ENCODE results near the gene KLHDC3.

KLHDC3 gene, protein sequence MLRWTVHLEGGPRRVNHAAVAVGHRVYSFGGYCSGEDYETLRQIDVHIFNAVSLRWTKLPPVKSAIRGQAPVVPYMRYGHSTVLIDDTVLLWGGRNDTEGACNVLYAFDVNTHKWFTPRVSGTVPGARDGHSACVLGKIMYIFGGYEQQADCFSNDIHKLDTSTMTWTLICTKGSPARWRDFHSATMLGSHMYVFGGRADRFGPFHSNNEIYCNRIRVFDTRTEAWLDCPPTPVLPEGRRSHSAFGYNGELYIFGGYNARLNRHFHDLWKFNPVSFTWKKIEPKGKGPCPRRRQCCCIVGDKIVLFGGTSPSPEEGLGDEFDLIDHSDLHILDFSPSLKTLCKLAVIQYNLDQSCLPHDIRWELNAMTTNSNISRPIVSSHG

DNA sequence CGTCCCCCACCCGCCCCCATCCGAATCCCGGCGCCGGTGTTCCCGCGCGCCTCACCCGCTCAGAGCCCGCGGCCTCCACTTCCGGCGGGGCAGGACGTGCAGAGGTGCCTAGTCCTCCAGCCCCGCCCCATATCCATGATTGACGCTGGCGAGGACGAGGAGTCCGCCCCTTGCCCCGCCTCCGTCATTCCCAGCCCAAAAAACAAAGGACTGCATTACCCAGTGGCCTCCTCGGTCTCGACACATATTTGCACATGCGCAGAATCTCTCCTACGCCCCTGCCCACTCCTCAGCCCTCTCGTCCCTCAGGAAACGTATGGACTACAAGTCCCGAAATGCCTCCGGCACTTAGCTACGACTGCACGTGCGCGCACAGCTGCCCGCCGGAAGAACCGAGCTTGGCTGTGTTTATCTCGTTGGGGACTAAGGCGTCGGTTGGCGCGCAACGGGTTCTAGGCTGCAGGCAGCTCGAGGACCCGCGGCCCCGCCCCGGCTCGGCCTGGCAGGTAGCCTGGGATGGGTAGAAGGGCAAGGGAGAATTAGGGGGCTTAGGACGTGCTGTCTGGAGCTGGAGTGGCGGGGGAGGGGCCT is at the start of gene KLHDC3, which contains the start of gene MEA1:
Gene KLHDC3, plus strand, starts transcription at position 407 of the 591 bp plus-strand sequence. CDS start 2,944 bp downstream, outside the sequence.
Gene MEA1, minus strand, starts transcription at position 104 of the 591 bp plus-strand sequence. CDS start 133 bp downstream, outside the sequence.
- peak; percentile 99 to 100 for DNase-seq

DNA sequence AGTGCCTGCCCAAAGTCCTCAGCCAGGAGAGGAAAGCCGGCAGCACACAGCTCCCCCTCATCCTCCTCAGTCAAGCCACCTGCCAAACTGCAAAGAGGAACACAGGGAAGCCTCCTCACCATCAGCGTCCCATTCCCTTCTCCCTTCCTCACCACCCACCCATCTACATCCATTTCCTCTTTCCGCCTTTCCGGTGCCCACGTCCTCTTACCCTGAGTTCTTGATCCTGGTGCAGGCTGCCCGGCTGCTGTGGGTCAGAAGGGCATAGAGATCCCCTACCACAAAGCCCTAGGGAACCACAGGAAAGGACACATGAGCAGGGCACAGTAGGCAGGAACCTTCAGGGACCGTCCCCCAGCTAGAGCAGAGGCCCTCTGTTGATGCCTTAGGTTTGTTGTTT is 47.5 kb upstream of the KLHDC3 start:
- peak; percentile 26 to 50 for DNase-seq

DNA sequence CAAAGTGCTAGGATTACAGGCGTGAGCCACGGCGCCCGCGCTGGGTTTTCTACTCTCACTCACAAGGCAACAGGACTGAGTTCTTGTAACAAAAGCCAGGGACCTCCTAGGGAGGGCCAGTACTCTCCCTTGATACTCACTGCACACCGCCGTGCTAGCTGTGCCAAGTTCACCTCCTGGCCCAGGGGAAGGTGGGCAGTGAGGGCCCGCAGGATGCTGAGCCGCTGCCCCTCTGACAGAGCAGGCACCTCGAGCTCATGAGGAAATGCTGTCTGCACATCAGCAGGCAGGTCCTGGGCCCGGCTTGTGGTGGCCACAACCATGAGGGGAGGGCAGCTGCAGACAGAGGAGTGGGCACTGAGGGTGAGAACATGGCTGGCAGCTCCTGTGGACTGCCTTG is 46.8 kb upstream of the KLHDC3 start:
- no peak for DNase-seq

DNA sequence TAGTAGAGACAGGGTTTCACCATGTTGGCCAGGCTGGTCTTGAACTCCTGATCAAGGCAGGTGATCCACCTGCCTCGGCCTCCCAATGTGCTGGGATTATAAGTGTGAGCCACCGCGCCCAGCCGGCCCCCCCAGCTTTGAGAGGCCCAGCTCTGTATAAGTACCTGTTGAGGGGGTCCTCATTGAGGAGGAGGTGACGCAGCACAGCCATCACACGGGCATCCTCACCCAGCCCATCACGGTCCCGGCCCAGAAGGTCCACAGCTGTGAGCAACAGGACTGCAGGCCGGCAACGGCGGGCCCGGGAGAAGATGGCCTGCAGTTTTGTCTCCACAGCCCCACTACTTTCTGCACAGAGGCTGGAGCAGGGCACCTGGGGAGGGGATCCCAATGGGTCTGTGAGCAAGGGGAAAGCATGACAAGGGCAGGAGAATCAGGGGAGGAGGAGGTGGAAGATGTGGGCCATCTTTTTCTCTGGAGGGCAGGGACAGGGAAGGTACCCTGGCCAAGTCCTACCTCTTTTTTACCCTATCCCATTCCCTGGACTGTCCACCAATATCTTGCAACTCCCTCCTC is 45.8 kb upstream of the KLHDC3 start:
- no peak for DNase-seq

DNA sequence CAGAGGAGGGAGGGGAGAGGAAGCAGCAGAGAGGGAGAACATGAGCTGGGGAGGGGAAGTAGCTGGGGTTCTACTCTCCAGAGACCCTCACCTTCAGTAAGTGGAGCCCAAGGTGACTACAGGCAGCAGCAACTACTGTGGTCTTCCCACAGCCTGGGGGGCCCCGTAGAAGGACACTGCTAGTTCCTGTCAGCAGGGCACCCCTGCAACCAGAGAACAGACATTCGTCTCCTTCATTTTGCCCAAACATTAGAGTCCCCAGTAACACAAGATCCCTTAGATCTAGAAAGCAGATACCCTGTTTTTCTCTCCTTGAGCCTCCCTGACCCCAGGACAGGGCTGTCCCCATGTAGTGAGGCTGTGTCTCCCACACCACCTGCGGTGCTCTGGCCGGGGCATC is 45.3 kb upstream of the KLHDC3 start:
- DNase-seq, result no peak

DNA sequence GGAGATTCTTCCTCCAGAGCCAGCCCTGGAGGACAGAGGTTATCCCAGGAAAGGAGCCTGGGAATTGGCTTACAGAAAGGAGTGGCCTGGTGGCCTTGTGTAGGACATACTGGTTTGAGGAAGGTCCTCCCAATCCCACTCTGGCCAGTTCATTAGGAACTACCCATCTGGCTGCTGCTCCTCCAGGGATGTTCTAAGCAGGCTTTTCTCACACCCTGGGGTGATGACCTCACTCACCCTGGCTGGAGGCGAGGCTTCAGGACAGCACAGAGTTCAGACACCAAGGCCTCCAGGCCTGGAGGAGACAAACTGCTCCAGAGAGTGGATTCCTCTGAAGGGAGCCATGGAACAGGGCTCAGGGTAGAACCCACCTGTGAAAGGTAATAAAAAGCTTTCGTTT is 44.6 kb upstream of the KLHDC3 start:
- peak in 1 of 2 donors; percentile 17 for DNase-seq

DNA sequence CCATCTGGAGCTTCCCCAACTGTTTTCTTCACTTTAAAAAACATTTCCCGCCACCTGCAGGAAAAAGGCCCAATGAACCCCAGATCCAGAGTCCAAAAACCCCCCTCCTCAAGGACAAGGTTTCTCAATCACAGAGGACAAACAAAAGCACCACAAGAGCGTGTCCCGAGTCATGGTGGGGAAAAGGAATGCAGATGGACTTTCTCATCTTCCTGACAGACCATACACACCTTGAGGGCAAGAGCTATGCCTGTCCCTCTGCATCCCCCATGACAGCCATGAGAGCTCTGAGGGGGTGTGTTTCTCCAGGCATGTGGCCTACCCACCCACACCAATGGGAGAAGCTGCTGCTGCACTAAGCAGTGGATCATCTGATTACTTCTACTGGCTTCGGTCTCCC is 44.1 kb upstream of the KLHDC3 start:
- no peak for DNase-seq

DNA sequence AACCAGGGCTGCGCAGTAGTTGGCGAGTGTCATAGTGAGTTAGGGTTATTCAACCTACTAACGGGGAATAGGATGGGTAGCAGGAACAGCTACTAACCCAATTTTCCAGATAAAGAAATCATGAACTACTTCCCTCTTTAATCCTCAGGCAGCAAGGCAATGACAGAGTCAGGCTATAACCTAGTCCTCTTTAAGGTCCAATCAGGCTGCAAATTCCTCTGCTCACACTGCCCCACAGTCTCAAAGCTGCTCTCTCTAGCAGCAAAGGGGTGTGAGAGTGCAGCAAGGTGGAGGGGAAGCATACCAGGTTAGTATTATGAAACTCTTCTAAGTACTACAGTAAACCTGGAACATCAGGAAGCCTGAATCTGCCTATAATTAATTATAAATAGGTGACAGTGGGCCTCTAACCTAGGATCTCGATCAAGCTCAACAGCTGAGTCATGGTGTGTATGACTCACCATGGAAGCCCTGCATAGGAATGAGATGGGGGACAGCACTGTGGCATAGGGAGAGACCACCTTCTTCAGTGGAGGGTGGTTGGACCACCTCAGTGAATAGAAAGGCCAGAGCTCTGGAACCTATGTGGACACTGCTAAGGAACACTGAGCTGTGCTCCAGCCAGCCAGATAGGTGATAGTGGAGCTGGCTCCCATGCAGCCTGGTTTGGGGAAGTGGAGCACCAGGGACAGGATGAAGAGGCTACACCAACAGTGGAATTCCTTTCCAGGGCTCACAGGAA is 43.0 kb upstream of the KLHDC3 start:
- DNase-seq, result peak in 1 of 2 donors; percentile 17

DNA sequence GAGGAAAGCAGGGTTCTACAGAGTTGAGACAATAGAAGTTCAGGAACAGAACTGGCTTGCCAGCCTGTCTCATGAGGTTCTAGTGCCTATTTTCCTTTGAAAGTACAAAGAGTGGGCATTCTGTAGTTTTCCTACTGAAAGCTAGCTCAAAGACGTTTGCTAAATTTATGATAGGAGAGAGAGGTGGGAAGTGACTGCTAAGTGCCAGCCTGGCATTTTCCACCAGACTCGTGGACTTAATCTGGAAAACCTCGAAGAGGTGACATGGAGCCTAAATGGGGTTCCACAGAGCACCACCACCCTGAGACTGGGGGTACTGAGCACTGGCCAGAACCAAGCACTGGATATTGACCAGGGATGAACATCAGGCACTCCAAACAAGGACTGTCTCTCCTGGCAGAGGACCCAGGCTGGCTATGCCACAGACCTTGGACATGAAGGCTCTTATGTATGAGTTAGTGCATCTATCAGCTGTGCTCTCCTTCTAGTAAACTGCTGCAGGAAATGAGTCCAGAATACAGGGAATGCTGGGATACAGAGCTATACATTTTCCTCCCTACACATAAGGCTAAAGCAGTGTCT is 42.2 kb upstream of the KLHDC3 start:
- DNase-seq, result no peak

DNA sequence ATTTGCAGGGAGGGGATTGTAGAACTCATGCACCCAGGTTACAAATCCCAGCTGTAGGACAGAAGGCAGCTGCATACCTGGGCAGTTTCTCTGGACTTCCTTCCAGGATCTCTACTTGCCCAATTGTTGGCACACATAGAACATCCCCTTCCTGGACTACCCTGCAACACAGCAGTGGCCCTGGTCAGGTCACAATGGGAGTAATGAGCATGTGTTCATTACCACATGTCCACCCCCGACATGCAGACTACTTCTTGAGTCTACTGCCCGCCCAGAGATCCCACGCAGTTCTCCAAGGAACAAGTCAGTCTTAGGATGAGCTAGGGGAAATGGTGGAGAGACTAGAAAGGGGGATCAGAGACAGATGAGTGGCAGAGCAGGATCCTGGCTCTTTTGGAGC is 40.1 kb upstream of the KLHDC3 start:
- DNase-seq, result peak; percentile 52 to 92

DNA sequence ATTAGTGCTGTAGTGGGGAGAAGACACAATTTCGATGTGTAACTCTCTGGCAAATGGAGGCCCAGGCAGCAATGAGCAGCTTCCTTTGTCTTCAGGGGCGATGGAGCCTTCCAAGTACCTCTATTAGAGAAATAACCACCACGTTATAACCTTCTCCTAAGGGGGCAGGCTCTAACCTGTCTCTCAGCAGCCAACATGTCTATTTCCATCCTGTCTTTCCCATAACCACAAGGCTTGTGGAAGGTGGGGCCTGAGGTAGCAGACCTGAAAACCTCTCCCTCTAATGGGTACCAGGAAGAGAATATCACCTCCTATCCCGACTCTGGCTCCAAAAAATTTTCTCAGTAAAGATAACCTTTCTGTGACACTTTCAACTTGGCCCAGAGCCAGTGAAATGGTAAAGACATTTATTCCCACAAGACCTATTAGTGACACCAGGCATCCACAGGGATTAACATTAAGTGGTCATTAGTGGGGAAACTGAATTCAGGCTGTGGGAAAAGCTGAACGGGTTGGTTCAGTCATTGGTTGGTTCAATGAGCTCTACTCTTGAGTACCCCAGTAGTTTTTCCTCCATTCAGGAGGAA is 39.0 kb upstream of the KLHDC3 start:
- DNase-seq, result no peak

DNA sequence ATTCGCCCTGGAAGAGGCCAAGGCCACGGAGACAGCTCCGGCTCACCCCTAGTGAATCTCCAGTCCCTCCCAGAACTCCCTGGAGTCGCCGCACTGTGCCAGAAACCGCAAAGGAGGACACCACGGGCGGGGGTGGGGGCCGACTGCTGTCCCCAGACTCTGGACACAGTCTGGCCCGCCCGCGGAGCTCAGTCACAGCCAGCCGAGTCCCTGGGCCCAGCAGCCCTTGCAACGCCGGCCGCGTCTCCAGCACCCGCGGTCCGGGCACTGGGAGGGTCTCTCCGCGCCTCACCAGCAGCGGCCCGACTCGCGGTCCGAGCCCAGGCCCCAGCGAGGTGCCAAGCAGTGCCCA is 35.6 kb upstream of the KLHDC3 start:
- DNase-seq, result peak; percentile 37 to 40

DNA sequence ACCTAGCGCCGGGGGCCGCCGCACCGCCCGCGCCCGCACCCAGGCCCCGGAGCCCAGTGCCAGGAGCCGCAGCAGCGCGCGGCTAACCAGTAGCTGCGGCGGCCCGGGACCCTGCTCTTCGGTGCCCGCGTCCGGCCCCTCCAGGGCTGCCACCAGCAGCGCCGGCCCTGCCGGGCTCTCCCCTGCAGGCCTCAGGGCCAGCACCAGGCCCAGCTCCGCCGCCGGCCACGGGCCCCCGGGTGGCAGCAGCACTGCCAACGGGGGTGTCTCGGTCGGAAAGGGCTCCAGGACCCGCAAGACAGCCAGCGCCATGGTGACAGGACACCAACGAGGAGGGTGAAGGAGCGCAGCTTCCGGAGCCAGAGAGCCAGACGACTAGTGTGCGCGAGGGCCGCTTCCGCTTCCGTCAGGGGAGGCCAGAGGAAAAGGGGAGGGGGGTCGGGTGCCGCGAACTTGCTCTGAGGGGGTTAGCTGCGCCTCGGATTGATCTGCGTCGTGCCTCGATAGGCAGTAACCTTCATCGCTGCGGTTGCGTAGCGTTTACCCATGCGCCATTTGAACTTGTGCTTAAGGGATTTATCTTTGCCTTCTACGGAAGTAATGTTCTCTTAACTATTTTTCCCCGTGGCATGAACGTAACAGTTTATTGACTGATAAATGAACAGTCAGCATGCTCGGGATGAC is 35.1 kb upstream of the KLHDC3 start, which contains the start of gene PEX6:
Gene PEX6, minus strand, starts transcription at position 343 of the 684 bp plus-strand sequence. Its CDS starts 31 bp downstream, at position 312.
- DNase-seq, result peak; percentile 74 to 82

DNA sequence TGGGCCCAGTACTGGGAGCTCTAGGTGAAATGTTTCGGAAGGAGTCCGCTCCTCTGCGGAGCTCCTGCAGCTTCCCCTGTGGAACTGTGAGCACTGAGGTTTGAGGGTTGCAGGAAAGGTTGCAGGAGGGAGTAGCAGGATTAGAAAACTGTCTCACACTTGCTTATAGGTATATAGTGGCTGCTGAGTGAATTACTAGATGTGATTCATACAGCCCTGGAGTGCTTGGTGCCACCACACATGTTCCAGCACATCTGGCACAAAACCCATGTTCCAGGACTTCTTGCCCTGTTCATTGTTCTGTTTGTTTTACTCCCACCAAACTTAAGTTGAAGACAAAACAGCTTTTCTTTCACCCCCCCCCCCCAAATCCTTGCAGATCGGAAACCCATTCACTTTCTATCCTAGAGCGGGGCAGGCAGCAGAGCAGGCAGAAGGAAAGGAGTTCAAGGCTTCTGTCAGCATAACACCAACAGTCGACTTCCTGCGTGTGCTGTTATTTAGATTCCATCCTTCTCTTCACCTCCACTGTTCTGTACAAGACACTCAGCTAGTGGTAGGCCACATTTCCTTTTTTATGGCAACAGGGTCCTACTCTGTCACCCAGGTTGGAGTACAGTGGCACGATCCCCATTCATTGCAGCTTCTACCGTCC is 34.4 kb upstream of the KLHDC3 start:
- DNase-seq, result no peak

DNA sequence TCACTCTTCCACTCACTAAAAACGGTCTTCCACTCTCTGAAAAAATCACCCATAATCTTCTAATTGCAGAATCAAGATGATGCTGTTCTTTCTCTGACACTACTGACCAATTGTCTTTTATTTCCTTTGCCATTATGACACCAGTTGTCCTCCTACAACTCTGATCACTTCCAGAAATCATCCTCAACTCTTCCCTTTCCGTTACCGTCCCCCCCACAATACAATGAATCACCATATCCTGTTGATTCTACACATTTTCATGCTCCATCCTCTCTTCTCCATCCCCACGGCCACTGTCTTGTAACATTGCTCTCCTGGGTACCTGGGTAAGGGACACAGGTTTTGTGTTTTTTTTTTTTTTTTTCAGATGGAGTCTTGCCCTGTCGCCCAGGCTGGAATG is 32.2 kb upstream of the KLHDC3 start:
- DNase-seq, result no peak

DNA sequence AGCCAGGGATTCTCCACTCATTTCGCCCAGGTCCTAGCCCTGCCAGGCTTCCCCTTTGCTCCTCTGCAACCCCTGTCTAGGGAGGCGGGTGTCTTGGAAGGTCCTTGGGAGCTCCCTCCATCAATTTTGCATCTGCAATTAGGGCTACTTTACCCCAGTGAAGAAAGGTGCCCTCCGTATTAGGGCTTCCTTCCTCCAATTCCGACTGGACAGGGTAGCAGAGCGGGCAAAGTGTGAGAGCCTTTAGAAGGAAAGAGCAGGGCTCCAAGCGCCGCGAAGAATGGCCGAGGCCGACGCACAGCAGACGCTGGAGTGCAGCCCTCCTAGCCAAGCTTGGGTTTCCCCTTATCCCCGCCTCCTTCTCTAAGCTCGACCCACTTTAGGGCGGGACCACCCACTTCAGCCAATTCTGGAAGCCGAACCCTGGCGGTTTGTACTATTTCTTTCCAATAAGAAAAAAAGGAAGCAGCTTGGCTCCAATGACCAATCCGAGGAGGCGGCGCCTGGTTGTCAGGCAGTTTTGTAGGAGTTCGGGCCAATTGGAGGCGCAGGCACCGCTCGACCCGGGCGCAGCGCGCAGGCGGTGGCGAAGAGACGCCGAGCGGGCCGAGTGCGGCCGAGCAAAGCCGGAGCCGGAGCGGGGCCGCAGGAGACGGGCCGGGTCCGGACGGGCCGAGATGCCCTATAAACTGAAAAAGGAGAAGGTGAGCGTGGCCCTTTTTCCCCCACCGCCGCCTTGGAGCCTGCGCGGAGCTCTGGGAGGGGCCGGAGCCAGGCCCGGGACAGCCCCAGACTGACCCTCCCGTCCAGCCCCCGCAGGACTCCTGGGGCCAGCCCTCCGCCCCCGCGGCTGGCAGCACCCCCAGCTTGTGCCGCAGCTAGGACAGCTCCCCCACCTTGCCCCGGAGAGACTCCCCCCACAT is 29.8 kb upstream of the KLHDC3 start, which contains the start of gene PPP2R5D:
Gene PPP2R5D, plus strand, starts transcription at position 570 of the 923 bp plus-strand sequence. Its CDS starts 108 bp downstream, at position 678.
- DNase-seq, result peak; percentile 98 to 99

DNA sequence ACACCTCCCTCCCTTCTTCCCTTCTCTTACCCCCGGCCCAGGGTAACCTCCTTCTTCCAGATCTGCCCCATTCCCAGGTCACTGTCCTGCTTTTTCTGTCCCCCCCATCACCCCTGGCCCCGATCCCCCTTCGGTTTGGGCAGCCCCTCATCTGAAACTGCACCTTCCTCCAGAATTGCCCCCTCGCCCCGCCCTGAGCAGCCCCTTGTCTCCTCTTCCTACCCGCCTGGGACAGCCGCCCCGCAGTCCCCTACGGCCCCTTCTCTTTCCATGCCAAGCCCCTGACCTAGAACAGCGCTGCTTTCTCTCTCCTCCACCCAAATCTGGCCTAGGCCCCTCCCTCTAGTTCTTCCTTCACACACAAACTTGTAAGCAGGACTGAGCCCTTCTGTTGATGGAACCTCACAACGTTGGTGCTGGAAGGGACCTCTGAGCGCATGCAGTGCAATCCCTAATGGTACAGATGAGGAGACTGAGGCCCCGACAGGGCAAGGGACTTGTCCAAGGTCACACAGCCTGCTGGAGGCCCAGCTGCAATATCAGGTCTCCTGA is 29.0 kb upstream of the KLHDC3 start:
- DNase-seq, result no peak

DNA sequence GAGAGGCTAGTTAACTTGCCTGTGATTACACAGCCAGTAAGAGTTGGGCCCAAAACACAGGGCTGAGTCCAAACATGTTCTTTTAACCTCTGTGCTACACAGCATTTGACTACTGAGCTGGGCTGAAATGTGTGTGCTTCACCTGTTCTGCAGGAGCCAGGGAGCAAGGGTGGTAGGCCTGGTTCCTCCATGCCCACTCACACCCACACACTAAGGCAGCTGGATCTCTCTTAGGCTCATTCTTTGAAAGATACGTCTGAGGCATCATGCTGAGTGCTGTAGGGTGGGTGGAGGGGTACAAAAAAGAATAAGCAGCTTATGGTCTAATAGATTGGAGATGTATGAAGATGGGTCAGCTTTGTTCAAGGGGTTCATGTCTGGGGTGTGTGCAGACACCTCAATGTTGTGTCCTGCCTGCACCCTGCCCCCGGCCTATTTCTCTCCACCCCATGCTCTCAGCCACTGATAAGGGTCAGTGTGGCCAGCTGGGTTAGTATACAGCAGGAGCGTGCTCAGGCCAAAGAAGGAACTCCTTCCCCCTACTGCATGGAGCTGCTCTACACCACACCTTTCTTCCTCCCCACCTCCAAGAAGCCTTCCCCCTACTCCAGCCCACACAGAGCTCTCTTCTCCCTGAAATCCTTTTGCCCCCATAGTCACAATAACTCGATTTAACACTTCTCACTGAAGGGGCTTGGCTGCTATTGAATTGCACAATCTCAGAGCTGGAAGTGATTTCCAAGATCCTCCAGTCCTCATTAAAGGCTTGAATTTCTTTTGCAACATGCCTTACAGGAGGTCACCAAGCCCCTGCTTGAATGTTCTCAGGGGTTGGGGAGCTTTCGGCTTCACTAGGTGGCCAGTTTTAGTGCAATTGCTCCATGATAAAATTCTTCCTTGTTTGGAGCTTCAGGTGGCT is 26.3 kb upstream of the KLHDC3 start:
- DNase-seq, result no peak

Measured in inflammatory macrophage treated with lipopolysaccharide for 1 hour (primary cell).